Skeletal muscle cell (primary cell): ENCODE measurements around the gene PTGDS.

Experiments
- DNase-seq: peaks from one replicate; pipeline ENCODE4 v3.0.0-alpha.2; 2010; ENCODE audit warnings: low read depth
- H3K4me3 ChIP-seq: 2 replicates; pipeline ENCODE4 v1.5.1; 2011; ENCODE audit warnings: low read depth, mild to moderate bottlenecking, control low read depth, low read length, moderate library complexity

Gene PTGDS

DNA sequence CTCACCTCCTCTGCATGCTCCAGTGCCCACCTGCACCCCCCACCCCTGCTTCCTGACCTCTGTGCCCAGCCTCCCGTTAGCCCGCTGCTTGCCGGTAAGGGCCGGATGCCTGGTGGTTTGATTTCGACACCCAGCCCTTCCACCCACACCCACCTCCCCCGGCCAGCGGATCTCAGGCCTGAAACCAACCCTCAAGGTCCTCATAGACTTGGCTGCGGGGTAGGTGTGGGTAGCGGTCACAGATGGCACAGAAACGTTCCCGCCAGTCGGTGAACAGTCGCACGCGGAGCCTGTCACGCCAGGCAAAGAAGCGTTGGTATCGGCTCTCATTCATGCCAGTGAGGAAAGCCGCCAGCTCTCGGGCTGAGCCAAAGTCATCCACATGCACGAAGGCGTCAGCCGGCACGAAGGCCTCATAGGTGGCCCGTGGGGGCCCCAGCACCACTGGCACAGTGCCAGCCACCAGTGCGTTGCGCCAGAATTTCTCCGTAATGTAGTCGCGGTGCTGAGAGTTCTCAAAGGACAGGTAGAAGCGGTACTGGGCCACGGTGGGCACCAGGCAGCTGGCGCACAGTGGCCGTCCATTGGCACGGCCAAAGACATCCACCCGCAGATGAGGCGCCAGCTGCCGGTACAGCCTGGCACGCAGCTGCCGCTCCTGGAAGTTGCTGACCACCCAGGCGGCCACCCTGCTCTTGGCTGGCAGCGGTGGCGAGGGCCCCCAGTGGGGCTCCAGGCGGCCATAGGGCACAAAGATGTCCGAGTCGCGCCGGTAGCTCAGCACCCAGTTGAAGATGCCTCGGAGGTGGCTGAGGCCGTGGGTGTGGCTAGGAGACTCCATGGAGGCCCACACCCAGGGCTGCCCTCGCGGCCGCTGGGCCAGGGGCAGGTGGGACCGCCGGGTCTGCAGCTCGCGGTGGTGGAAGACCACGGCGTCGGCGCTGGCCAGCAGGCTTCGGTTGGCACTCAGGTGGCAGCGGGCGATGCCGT lies 53.5 kb downstream of the PTGDS start:
- no peak for DNase-seq
- H3K4me3 ChIP-seq, result no peak overlapping the region
